Measurements from ENCODE around the gene PIEZO2.

DNA sequence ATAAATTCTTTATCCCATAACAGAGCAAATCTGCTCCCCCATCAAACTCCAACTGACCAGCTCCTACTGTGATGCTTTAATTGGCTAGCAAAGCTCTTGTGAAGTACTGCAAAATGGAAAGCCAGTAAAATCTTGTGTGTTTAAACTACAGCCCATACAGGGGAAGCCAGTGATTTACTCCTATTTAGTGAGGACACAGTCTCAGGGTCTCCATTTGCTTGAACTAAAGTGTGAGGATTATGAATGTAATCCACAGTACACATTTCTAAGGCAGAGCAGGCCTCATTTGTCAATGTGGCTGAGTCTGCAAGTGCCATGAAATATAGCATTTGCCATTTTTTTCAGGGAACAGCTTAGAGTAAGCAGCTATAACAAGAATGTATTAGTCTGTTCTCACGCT lies 259.3 kb downstream of the PIEZO2 start:
- no peak for TF ChIP-seq CTCF (IDR thresholded peaks at IDR 0.05)
- TF ChIP-seq EP300 (IDR thresholded peaks at IDR 0.05): no peak
- TF ChIP-seq POLR2A (IDR thresholded peaks at IDR 0.05): no peak

All from ovary (tissue), 3 donors.